ENCODE measurements around the gene AFDN.

DNA sequence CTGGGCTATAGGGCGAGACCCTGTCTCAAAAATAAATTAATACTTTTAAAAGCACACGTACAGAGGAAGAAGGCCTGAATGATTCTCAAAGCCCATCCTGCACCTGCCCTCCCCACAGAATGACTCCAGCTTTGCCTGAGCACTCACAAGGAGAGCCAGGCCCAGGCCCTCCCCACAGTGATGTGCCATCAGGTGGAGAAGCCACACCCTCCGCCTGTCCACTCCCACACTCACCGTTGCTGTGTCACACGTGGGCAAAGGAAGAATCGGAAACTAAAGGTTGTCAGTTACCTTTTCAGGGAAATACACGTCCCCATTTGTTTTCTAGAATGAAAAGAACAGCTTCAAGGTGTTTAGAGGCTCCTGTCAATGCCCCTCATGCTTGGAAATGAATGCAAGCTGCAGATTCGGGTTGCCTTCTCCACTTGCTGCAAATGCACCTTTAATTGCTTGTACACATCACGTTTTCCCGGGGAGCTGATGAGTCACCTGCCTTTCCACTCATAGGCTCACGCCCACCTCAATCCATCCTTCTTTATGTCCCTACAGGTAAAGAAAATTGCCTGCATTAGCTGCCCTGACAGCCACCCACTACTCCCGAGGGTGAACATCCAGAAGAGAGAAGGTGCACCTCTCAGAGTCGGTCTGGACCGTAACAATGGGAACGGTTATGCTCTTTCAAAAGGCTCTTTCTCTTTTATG, 45.5 kb upstream of the AFDN start:
- TF ChIP-seq POLR2AphosphoS5 (IDR thresholded peaks at IDR 0.05) (no peak), POLR2A (IDR thresholded peaks at IDR 0.05) (no peak)

Data from suprapubic skin (tissue), 4 donors.